SJSA1 (cell line): ENCODE results near the gene ALDH1A2. TPM values are rescaled to one million over a fixed set of nuclear protein-coding genes. Genes with fewer than 3 reads are reported as not detected.

Source experiments
- total RNA-seq: library from RNA; depleted of rRNA; stranded (reverse); fragments of >200 nt; shearing (Covaris generic); gene quantifications from 2 replicates; pipeline ENCODE4 v1.2.3, GENCODE V29; 2014; rRNA removed

The ALDH1A2 gene
- total RNA-seq, 1 experiment from 2014 or later, result not detected

Other genes starting within 250 kb of the ALDH1A2 start
- not detected in 2 replicates for gene AQP9, start 72.7 kb upstream of the ALDH1A2 start, total RNA-seq